NCI-H345 treated with DMSO at 0.1 percent for 48 hours (cell line): ENCODE results near the gene KCTD1.

ENCODE experiments used
- DNase-seq: peaks from one replicate; lab custom pipeline; 2025; ENCODE audit not compliant: unreplicated experiment; lab: John Stamatoyannopoulos, UW

The KCTD1 gene

GRCh38 chr18:26548415-26549262, at the start of gene KCTD1:
KCTD1 (minus strand) TSS chr18:26548553; CDS start chr18:26548536, 17 bp downstream.
- DNase-seq: peak; percentile 67

- DNase-seq: no peak
Observed at GRCh38 chr18:26593365-26594320, 45.3 kb upstream of the KCTD1 start.

GRCh38 chr18:26584745-26585144, 36.4 kb upstream of the KCTD1 start:
- no peak for DNase-seq

- no peak for DNase-seq
Observed at GRCh38 chr18:26579941-26580618, 31.7 kb upstream of the KCTD1 start.

GRCh38 chr18:26575865-26576217, 27.5 kb upstream of the KCTD1 start:
- DNase-seq: peak; percentile 35

GRCh38 chr18:26574958-26575864, 26.9 kb upstream of the KCTD1 start:
- DNase-seq: peak; percentile 47

- DNase-seq: no peak
Observed at GRCh38 chr18:26568926-26569665, 20.7 kb upstream of the KCTD1 start.

GRCh38 chr18:26568513-26568912, 20.2 kb upstream of the KCTD1 start:
- no peak for DNase-seq

GRCh38 chr18:26566874-26567555, 18.7 kb upstream of the KCTD1 start:
- DNase-seq: no peak

- DNase-seq: no peak
Observed at GRCh38 chr18:26565514-26565913, 17.2 kb upstream of the KCTD1 start.

GRCh38 chr18:26563024-26563423, 14.7 kb upstream of the KCTD1 start:
- DNase-seq: no peak

- DNase-seq: no peak
Observed at GRCh38 chr18:26562568-26562967, 14.2 kb upstream of the KCTD1 start.

- DNase-seq: no peak
Observed at GRCh38 chr18:26561769-26562168, 13.4 kb upstream of the KCTD1 start.

GRCh38 chr18:26556573-26556972, 8.2 kb upstream of the KCTD1 start:
- no peak for DNase-seq

GRCh38 chr18:26555804-26556553, 7.6 kb upstream of the KCTD1 start:
- DNase-seq: no peak

- DNase-seq: no peak
Observed at GRCh38 chr18:26553943-26554342, 5.6 kb upstream of the KCTD1 start.

GRCh38 chr18:26551695-26552081, 3.3 kb upstream of the KCTD1 start:
- DNase-seq: no peak

- no peak for DNase-seq
Observed at GRCh38 chr18:26550998-26551694, 2.8 kb upstream of the KCTD1 start.
